ENCODE results near the gene PPIL3. TPM values are rescaled to one million over a fixed set of nuclear protein-coding genes. Genes with fewer than 3 reads are reported as not detected.

The PPIL3 gene
- polyA plus RNA-seq, 1 experiment = 40.8 TPM

- DNase-seq (ENCODE audit: low read depth, low spot score) = no peak
- TF ChIP-seq CTCF (IDR thresholded peaks at IDR 0.05; ENCODE audit: low read depth, low read length) = no peak
- ChIA-PET POLR2A (no interaction called here), CTCF (no interaction called here)
- H3K27me3 ChIP-seq (ENCODE audit: control insufficient read depth, insufficient read depth, low read length) = no peaks in the 10 kb centered on the region
- H3K27ac ChIP-seq (ENCODE audit: low read depth, low read length) = no peak overlapping the region
- no peaks in the 10 kb centered on the region for H3K9me3 ChIP-seq (ENCODE audit: control insufficient read depth, insufficient read depth, low read length)
- H3K4me3 ChIP-seq (ENCODE audit: low read depth, low read length) = no peak overlapping the region
Measured at GRCh38 chr2:200843993-200844948, 44.6 kb downstream of the PPIL3 start.

- Histone ChIP-seq H3K27me3 (ENCODE audit: control insufficient read depth, insufficient read depth, low read length) (no peaks in the 10 kb centered on the region), H3K27ac (ENCODE audit: low read depth, low read length) (no peak overlapping the region), H3K4me3 (ENCODE audit: low read depth, low read length) (no peak overlapping the region), H3K9me3 (ENCODE audit: control insufficient read depth, insufficient read depth, low read length) (peaks cover 6% of the 10 kb centered on the region)
- no peak for TF ChIP-seq CTCF (IDR thresholded peaks at IDR 0.05; ENCODE audit: low read depth, low read length)
- POLR2A ChIA-PET = interaction anchor here (1.1 kb wide), 1 partner anchor 25 kb away, joined by 3 read pairs; the partner anchor contains the start of gene CLK1
- no peak for DNase-seq (ENCODE audit: low read depth, low spot score)
- CTCF ChIA-PET = no interaction called here
Measured at GRCh38 chr2:200839513-200839912, 49.4 kb downstream of the PPIL3 start.

GRCh38 chr2:200834701-200835100, 54.2 kb downstream of the PPIL3 start:
- ChIA-PET CTCF (no interaction called here), POLR2A (no interaction called here)
- DNase-seq (ENCODE audit: low read depth, low spot score) = no peak
- TF ChIP-seq CTCF (IDR thresholded peaks at IDR 0.05; ENCODE audit: low read depth, low read length) = no peak
- H3K27ac ChIP-seq (ENCODE audit: low read depth, low read length) = no peak overlapping the region
- no peak overlapping the region for H3K4me3 ChIP-seq (ENCODE audit: low read depth, low read length)
- peaks cover 6% of the 10 kb centered on the region for H3K9me3 ChIP-seq (ENCODE audit: control insufficient read depth, insufficient read depth, low read length)
- H3K27me3 ChIP-seq (ENCODE audit: control insufficient read depth, insufficient read depth, low read length) = no peaks in the 10 kb centered on the region

- ChIA-PET POLR2A (interaction anchor here (1.4 kb wide), 1 partner anchor 35 kb away, joined by 4 read pairs; the partner anchor contains the start of gene CLK1), CTCF (no interaction called here)
- Histone ChIP-seq H3K9me3 (ENCODE audit: control insufficient read depth, insufficient read depth, low read length) (no peaks in the 10 kb centered on the region), H3K27me3 (ENCODE audit: control insufficient read depth, insufficient read depth, low read length) (no peaks in the 10 kb centered on the region), H3K27ac (ENCODE audit: low read depth, low read length) (no peak overlapping the region), H3K4me3 (ENCODE audit: low read depth, low read length) (no peak overlapping the region)
- DNase-seq (ENCODE audit: low read depth, low spot score) = no peak
- no peak for TF ChIP-seq CTCF (IDR thresholded peaks at IDR 0.05; ENCODE audit: low read depth, low read length)
Measured at GRCh38 chr2:200829258-200829655, 59.6 kb downstream of the PPIL3 start.

GRCh38 chr2:200828572-200829257, 60.2 kb downstream of the PPIL3 start:
- no peak for DNase-seq (ENCODE audit: low read depth, low spot score)
- no peaks in the 10 kb centered on the region for H3K9me3 ChIP-seq (ENCODE audit: control insufficient read depth, insufficient read depth, low read length)
- ChIA-PET CTCF (no interaction called here), POLR2A (interaction anchor here (0.6 to 1.4 kb wide), 3 partner anchors 35 to 74 kb away, joined by 3 to 9 read pairs (median 4); partner anchors contain the start of gene CLK1)
- no peaks in the 10 kb centered on the region for H3K27me3 ChIP-seq (ENCODE audit: control insufficient read depth, insufficient read depth, low read length)
- no peak for TF ChIP-seq CTCF (IDR thresholded peaks at IDR 0.05; ENCODE audit: low read depth, low read length)
- no peak overlapping the region for H3K27ac ChIP-seq (ENCODE audit: low read depth, low read length)
- H3K4me3 ChIP-seq (ENCODE audit: low read depth, low read length) = no peak overlapping the region

Data from AG04450 (cell line).